Keratinocyte (primary cell): ENCODE results near the gene PLXDC1.

ENCODE experiments used
- CTCF ChIP-seq, 3 experiments: IDR thresholded peaks in 1 of 3; conservative IDR thresholded peaks in 1 of 3; optimal IDR thresholded peaks in 1 of 3; 2 replicates in 2 of 3; 3 replicates in 1 of 3; pipeline versions ENCODE3 to v1.5.1; 2011; ENCODE audit warnings: low read length in 3 of 3, mild to moderate bottlenecking in 3 of 3, moderate library complexity in 2 of 3, control low read depth in 1 of 3, inconsistent platforms in 1 of 3; ENCODE audit not compliant: insufficient read depth in 2 of 3; ENCODE audit errors: extremely low read depth in 1 of 3
- EZH2 ChIP-seq: IDR thresholded peaks from one replicate; pipeline ENCODE4 v1.6.1; 2012; ENCODE audit warnings: inconsistent platforms, mild to moderate bottlenecking, low read length, moderate library complexity

GRCh38 chr17:39126436-39126835 lies 25.0 kb downstream of the PLXDC1 start:
- no peak for TF ChIP-seq EZH2
- TF ChIP-seq CTCF (optimal IDR thresholded peaks at IDR 0.05 in 1 of 3, IDR thresholded peaks at IDR 0.05 in 1 of 3, conservative IDR thresholded peaks at IDR 0.05 in 1 of 3; ENCODE audit: extremely low read depth in 1 of 3, insufficient read depth in 2 of 3, low read length in 3 of 3) = no peak
